Measurements from ENCODE around the gene GAD2.

Gene GAD2

DNA sequence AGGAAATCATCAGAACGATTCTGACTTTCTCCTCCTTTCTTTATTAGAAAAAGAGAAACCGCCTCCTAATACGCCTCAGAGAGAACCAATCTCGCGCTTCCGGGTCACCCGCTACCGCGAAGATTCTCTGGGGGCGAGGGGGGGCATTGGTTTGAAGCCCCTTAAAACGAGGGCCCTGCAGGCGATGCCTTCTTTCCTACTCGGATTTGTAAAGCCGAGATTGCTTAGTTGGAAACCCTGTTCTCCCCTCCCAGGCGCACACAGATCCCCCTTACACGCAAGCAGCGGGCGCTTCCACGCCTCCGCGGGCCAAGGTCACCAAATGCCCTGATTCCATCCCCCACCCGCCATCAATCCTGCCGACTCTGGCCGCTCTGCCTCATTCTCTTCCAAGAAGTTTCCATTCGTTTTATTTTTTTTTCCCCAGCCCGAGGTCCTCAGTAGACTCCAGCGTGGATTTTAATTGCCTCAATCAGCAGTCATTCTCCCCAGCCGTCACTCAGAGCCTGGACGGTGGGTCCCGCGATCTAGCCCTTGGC is 1.1 kb upstream of the GAD2 start:
- Mint-ChIP-seq H3K4me3 (peak overlapping the region; percentile 67 to 74), H3K27ac (no peak overlapping the region), H3K9me3 (no peaks in the 10 kb centered on the region), H3K27me3 (no peaks in the 10 kb centered on the region), H3K4me1 (peaks cover 44% of the 10 kb centered on the region)
- ATAC-seq (no peak), DNase-seq (no peak)

- Mint-ChIP-seq H3K27ac (no peak overlapping the region), H3K27me3 (no peaks in the 10 kb centered on the region), H3K9me3 (no peaks in the 10 kb centered on the region), H3K4me3 (peak overlapping the region; percentile 67 to 74), H3K4me1 (peaks cover 44% of the 10 kb centered on the region)
- peak; percentile 48 to 62 for DNase-seq
- peak; percentile 87 for ATAC-seq
Observed at GRCh38 chr10:26215935-26216584, 514 bp upstream of the GAD2 start.

GRCh38 chr10:26217396-26218086 is 967 bp downstream of the GAD2 start:
- Mint-ChIP-seq H3K4me1 (peaks cover 44% of the 10 kb centered on the region), H3K27ac (no peak overlapping the region), H3K4me3 (peak overlapping the region; percentile 67 to 74), H3K27me3 (no peaks in the 10 kb centered on the region), H3K9me3 (no peaks in the 10 kb centered on the region)
- ATAC-seq (peak; percentile 27), DNase-seq (peak in 1 of 2 donors; percentile 20)

DNA sequence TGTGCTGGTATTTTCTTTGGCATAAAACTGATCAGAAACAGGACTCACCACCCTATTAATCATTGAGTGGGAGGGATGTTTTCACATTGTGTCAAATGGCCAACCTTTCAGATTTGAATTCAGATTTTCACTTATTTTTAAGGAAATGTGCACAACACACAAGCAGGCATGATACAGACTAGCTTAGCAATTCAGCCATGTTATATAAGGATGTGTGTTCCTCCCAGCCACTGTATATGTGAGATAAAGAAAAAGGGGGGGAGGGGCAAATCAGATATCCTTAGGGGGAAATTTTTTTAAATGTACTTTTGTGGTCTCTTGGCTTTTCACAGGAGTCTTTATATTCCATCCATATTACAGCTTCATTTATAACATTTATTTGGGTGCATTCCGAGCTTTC is 3.1 kb downstream of the GAD2 start:
- Mint-ChIP-seq H3K4me1 (peaks cover 39% of the 10 kb centered on the region), H3K9me3 (no peaks in the 10 kb centered on the region), H3K4me3 (no peak overlapping the region), H3K27ac (no peak overlapping the region), H3K27me3 (peaks cover 3% of the 10 kb centered on the region)
- ATAC-seq: no peak
- DNase-seq: no peak

DNA sequence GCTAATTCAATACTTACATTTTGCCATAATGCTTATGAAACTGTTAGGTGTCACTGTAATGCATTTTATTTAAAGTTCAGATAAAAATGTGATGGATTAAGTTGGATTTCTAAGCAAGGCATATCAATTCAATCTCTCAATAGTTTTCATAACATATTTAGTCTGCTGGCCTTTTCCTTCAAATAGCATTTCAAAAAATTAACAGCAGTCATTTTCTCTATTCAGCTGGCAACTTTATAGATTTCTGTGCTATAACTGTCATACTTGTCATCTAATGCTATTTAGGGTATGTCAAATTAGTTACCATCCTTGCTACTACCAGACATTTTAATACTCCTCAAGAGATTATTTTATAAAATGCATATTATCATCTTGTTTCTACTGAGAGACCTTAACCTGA is 4.3 kb downstream of the GAD2 start:
- ATAC-seq (no peak), DNase-seq (no peak)
- no peaks in the 10 kb centered on the region for H3K9me3 Mint-ChIP-seq
- H3K27ac Mint-ChIP-seq: no peak overlapping the region
- H3K27me3 Mint-ChIP-seq: peaks cover 13% of the 10 kb centered on the region
- peaks cover 27% of the 10 kb centered on the region for H3K4me1 Mint-ChIP-seq
- H3K4me3 Mint-ChIP-seq: no peak overlapping the region

- no peak for ATAC-seq
- Mint-ChIP-seq H3K27me3 (peaks cover 13% of the 10 kb centered on the region), H3K9me3 (no peaks in the 10 kb centered on the region), H3K27ac (no peak overlapping the region), H3K4me3 (no peak overlapping the region), H3K4me1 (peaks cover 20% of the 10 kb centered on the region)
- DNase-seq: no peak
Observed at GRCh38 chr10:26221541-26221940, 5.0 kb downstream of the GAD2 start.

- Mint-ChIP-seq H3K4me1 (peaks cover 10% of the 10 kb centered on the region), H3K27ac (no peak overlapping the region), H3K4me3 (no peak overlapping the region), H3K9me3 (no peaks in the 10 kb centered on the region), H3K27me3 (peaks cover 18% of the 10 kb centered on the region)
- ATAC-seq (no peak), DNase-seq (no peak)
Observed at GRCh38 chr10:26222563-26222962, 6.0 kb downstream of the GAD2 start.

GRCh38 chr10:26225322-26225721 is 8.7 kb downstream of the GAD2 start:
- no peak overlapping the region for H3K4me3 Mint-ChIP-seq
- ATAC-seq (no peak), DNase-seq (no peak)
- peaks cover 23% of the 10 kb centered on the region for H3K27me3 Mint-ChIP-seq
- H3K9me3 Mint-ChIP-seq: no peaks in the 10 kb centered on the region
- no peaks in the 10 kb centered on the region for H3K4me1 Mint-ChIP-seq
- H3K27ac Mint-ChIP-seq: no peak overlapping the region

DNA sequence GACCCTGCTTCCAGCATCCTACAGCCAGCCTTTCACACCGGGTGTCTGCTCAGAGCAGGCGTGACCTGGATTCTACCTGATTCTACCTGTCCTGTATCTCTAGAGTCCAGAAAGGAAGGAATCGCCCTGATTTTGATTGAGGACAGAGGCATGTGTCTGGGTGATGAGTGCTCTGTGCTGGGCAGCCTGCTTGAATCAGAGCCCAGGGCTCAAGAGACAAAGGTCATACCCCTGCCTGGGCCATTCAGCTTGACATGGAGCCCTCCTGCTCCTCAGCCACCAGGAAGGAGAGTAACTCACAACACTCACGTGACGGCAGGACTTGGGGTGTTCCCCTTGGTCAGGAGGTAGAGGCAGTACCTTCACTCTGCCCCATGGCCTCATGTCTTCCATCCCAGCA is 11.2 kb downstream of the GAD2 start:
- no peak for DNase-seq
- H3K27ac Mint-ChIP-seq: peak overlapping the region in 1 of 2 donors; percentile 76
- no peaks in the 10 kb centered on the region for H3K4me1 Mint-ChIP-seq
- no peaks in the 10 kb centered on the region for H3K9me3 Mint-ChIP-seq
- no peak for ATAC-seq
- peaks cover 27% of the 10 kb centered on the region for H3K27me3 Mint-ChIP-seq
- no peak overlapping the region for H3K4me3 Mint-ChIP-seq

DNA sequence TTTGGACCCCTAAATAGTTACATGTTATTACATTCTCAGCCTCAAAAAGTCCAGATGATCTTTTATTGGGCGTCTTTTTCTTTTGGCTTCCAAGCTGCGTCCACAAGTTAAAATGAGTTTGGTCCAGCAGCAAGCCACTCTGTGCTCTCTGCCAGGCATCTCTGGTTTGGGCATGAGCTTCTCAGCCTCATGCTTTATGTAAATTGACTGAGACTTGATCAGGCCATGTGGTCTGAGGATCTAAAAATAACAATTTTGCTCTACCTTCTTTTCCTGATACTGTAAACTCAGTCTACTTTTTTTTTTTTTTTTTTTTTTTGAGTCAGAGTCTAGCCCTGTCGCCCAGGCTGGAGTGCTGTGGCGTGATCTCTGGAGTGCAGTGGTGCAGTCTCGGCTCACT is 15.6 kb downstream of the GAD2 start:
- Mint-ChIP-seq H3K27ac (no peak overlapping the region), H3K27me3 (peaks cover 33% of the 10 kb centered on the region), H3K4me3 (no peak overlapping the region), H3K4me1 (no peaks in the 10 kb centered on the region), H3K9me3 (no peaks in the 10 kb centered on the region)
- no peak for ATAC-seq
- no peak for DNase-seq

GRCh38 chr10:26235761-26236160 is 19.2 kb downstream of the GAD2 start:
- Mint-ChIP-seq H3K9me3 (no peaks in the 10 kb centered on the region), H3K4me3 (no peak overlapping the region), H3K4me1 (no peaks in the 10 kb centered on the region), H3K27me3 (peaks cover 38% of the 10 kb centered on the region), H3K27ac (no peak overlapping the region)
- DNase-seq: no peak
- ATAC-seq: no peak

DNA sequence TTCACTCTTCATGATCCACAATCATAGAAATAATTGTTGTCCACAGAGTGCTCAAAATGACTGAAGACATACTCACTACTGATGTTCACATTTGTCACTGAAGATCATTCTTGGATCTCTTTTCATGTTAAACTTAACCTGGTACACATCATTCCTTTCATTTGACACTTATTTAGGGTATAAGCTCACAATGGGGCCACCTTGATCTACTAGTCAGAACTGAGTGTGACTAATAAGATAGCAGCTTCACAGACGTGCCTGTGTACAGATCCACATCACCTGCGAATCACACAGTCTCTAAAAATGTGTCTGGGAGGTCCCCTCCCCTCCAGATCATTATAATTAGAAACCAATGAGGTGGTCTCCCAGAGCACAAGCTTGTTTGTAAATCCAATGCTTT is 21.8 kb downstream of the GAD2 start:
- peaks cover 47% of the 10 kb centered on the region for H3K27me3 Mint-ChIP-seq
- DNase-seq: no peak
- H3K9me3 Mint-ChIP-seq: no peaks in the 10 kb centered on the region
- no peaks in the 10 kb centered on the region for H3K4me1 Mint-ChIP-seq
- H3K27ac Mint-ChIP-seq: peak overlapping the region in 1 of 2 donors; percentile 10
- no peak for ATAC-seq
- H3K4me3 Mint-ChIP-seq: no peak overlapping the region

DNA sequence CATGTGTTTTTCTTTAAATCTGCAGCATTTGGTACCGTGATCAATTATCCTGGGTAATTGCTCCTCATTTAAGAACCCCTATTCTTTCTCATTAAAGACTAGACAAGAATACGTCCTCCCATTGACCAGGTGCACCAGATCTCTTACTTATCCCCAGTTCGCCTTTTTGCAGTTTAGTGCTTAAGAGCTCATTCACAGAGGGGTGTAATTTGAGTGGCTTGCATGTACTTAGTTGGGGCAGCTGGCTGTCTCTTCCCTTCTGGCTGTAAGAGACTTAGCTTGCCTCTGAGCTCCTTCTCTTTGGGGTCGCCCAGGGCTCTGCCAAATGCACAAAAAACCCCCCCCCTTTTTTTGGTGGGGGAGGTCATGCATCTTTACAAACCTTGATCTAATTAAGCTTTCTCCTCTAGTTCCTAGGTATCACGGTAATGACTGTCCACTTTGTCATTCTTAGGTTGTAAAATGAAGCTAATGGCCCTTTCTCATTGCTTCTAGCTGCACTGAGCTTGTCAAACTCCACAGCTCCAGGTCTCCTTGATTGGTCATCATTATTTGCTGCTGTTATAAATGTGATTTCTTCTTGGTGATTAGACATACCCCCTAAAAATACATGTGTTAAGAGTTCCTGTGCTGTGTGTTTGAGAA is 26.3 kb downstream of the GAD2 start:
- peaks cover 28% of the 10 kb centered on the region for H3K27me3 Mint-ChIP-seq
- ATAC-seq (no peak), DNase-seq (no peak)
- no peak overlapping the region for H3K4me3 Mint-ChIP-seq
- no peaks in the 10 kb centered on the region for H3K4me1 Mint-ChIP-seq
- H3K27ac Mint-ChIP-seq: no peak overlapping the region
- H3K9me3 Mint-ChIP-seq: no peaks in the 10 kb centered on the region

- ATAC-seq (no peak), DNase-seq (no peak)
- H3K27me3 Mint-ChIP-seq: peaks cover 23% of the 10 kb centered on the region
- H3K9me3 Mint-ChIP-seq: no peaks in the 10 kb centered on the region
- H3K4me1 Mint-ChIP-seq: no peaks in the 10 kb centered on the region
- no peak overlapping the region for H3K27ac Mint-ChIP-seq
- no peak overlapping the region for H3K4me3 Mint-ChIP-seq
Observed at GRCh38 chr10:26243351-26243720, 26.8 kb downstream of the GAD2 start.

DNA sequence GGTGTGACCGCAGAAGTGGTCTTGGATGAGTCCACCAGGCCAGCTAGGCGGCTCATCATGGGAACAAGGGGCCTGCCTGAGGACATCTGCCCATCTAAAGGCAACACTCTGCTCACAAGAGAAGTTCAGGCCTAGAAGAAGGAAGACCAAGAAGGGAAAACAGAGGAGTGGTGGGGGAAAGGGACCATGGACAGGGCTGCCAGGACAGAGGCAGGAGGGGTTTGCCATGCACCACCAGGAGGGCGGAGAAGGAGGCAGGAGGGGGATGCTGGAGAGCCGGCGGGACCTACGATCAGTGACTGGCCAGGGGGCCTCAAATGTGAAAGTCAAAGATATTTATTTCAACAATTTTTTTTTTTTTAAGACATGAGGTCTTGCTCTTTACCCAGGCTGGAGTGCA is 33.1 kb downstream of the GAD2 start:
- ATAC-seq: no peak

DNA sequence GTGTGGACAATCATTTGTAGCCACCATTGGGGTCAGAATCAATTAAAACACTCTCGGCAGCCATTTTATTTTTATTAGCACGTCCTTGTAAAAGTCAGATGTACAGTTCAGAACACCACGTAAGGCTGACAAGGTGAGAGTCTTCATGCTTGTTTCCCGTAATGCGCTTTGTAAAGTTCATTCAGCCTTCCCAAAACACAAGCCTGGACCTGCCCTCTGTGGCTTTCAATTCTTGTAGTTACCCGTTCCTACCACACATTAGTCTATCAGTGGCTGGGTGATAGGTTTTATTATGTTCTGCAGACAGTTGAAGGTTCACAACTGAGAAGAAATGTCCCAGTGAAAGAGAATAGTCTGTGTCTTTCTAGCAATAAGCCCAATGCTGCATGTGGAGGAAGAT is 35.4 kb downstream of the GAD2 start:
- no peaks in the 10 kb centered on the region for H3K9me3 Mint-ChIP-seq
- peaks cover 21% of the 10 kb centered on the region for H3K27me3 Mint-ChIP-seq
- no peak overlapping the region for H3K27ac Mint-ChIP-seq
- DNase-seq: no peak
- no peak overlapping the region for H3K4me3 Mint-ChIP-seq
- H3K4me1 Mint-ChIP-seq: no peaks in the 10 kb centered on the region
- no peak for ATAC-seq

More for the DNA sequence above, 33.1 kb downstream of the GAD2 start:
- no peak for DNase-seq
- H3K27ac Mint-ChIP-seq: peak overlapping the region in 1 of 2 donors; percentile 5
- H3K27me3 Mint-ChIP-seq: peaks cover 12% of the 10 kb centered on the region
- no peaks in the 10 kb centered on the region for H3K9me3 Mint-ChIP-seq
- no peak overlapping the region for H3K4me3 Mint-ChIP-seq
- no peaks in the 10 kb centered on the region for H3K4me1 Mint-ChIP-seq

Measured in stimulated activated naive CD8-positive, alpha-beta T cell treated with anti-CD3 and anti-CD28 coated beads, Interleukin-15, amount 100 ng/mL, for 72 hours (primary cell).